Transverse colon (tissue), 4 donors: ENCODE data around the gene PFDN2. TPM values are rescaled to one million over a fixed set of nuclear protein-coding genes. Genes with fewer than 3 reads are reported as not detected.

Experiments
- DNase-seq: peaks from one replicate; pipeline ENCODE4 v3.0.0-alpha.2; 2019
- H3K27ac ChIP-seq, 4 donors: fragments of 200-600 bp; sonication (generic); 2 replicates each; pipeline ENCODE4 v1.5.1; 2016 to 2018; ENCODE audit warnings: inconsistent platforms in 4 of 4
- H3K27me3 ChIP-seq: fragments of 200-600 bp; sonication (generic); 2 replicates; pipeline ENCODE4 v1.5.1; 2017; ENCODE audit warnings: inconsistent platforms
- H3K36me3 ChIP-seq, 4 donors: fragments of 200-600 bp; sonication (generic); 2 replicates each; pipeline ENCODE4 v1.5.1; 2017 to 2019; ENCODE audit warnings: inconsistent platforms in 4 of 4
- H3K4me1 ChIP-seq, 4 donors: fragments of 200-600 bp; sonication (generic); 2 replicates each; pipeline ENCODE4 v1.5.1; 2017 to 2020; ENCODE audit warnings: inconsistent platforms in 4 of 4
- H3K4me3 ChIP-seq, 4 donors: fragments of 200-600 bp; sonication (generic); 1 replicate in 1 of 4; 2 replicates in 3 of 4; pipeline versions ENCODE4 v1.5.1 to v1.6.1; 2017 to 2019; ENCODE audit warnings: inconsistent platforms in 4 of 4
- H3K9me3 ChIP-seq, 2 donors: fragments of 200-600 bp; sonication (generic); 2 replicates each; pipeline ENCODE4 v1.5.1; 2017 to 2019; ENCODE audit warnings: inconsistent platforms in 2 of 2
- EP300 ChIP-seq: sonication (generic); formaldehyde crosslinking; IDR thresholded peaks from one replicate; pipeline ENCODE4 v1.6.1; 2017; ENCODE audit warnings: antibody characterized with exemption, low read depth
- POLR2A ChIP-seq: fragments of 450-650 bp; IDR thresholded peaks from one replicate; pipeline ENCODE4 v1.6.1; 2016; ENCODE audit warnings: antibody characterized with exemption, mild to moderate bottlenecking, moderate library complexity
- POLR2AphosphoS5 ChIP-seq, 3 donors: sonication (generic); formaldehyde crosslinking; IDR thresholded peaks; one replicate each; pipeline ENCODE4 v1.6.1; 2016; ENCODE audit warnings: antibody characterized with exemption in 3 of 3
- WGBS, 2 donors: methylation state at CpG; one replicate each; pipeline ENCODE4 v1.1.5; 2018; ENCODE audit warnings: low coverage in 1 of 2; 5-methylcytosine and 5-hydroxymethylcytosine counted together
- in situ Hi-C, 4 donors: fragments of 200-750 bp; cut with MboI; loops; one replicate each; pipeline versions ENCODE4 v1.15.0 to v1.15.1; 2017; ENCODE audit warnings: low sequenced_read_pairs in 3 of 4, low pct_ligation_motif_present in 1 of 4, low pct_unique_long_range_greater_than_20kb in 1 of 4
- intact Hi-C: fragments of 100-400 bp; cut with DNase I; formaldehyde crosslinking; loops from one replicate; pipeline ENCODE4 v1.15.1; 2023; ENCODE audit warnings: low total_unique reads
- total RNA-seq, 4 donors: library from RNA; depleted of rRNA; stranded (reverse); fragments of >200 nt; gene quantifications; one replicate each; pipeline ENCODE4 v1.1.0, GENCODE V29; 2016
- TF ChIP-seq, protein P1 (sequence below), 5 experiments: fragments of 200-600 bp in 3 of 5; fragments of 450-650 bp in 2 of 5; sonication (generic) in 3 of 5; IDR thresholded peaks; 1 replicate in 2 of 5; 2 replicates in 3 of 5; pipeline ENCODE4 v1.5.1; 2016 to 2017; ENCODE audit warnings: antibody characterized with exemption in 5 of 5, inconsistent platforms in 3 of 5, mild to moderate bottlenecking in 2 of 5, moderate library complexity in 1 of 5

The PFDN2 gene
- total RNA-seq, 4 donors from 2014 or later = 28.9 to 70.5 (median 45.9) TPM

DNA sequence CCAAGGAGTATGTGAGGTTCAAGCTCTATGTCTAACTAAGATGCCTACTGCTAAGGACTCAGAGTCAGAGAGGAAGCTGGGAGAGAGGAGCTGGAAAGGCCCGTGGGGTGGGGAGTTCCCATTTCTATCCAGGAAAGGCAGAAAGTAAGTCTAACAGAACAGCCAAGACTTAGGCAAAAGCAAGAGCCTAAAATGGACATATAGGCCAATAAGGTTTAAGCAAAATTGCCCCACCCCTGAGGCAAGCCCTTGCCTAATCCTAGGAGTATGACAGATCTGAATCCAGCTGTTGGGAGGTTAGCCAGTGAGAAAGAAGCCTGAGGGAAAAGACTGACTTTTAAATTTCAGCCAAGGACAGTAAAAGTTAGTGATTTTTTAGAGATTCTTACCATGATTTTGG is 21.3 kb downstream of the PFDN2 start:
- peak overlapping the region in 1 of 4 donors; percentile 43 for H3K27ac ChIP-seq
- no peak for DNase-seq

DNA sequence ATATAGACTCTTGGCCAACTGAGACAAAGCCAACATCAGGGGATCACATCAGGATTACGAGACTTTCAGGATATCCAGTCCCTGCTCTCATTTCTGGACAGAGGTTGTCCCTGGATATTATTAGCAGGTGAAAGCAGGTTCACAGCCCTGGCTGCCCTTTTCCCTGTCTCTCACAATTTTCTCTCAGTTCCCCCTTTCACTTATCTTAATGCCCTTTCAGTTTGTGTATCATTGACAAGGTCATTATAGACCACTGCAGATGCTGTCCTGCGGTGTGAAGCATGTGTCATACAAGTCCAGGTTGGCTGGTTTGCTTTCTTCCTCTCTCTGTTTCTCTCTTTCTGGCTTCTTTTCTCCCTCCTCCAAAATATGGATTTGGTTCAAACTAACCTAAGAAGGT is 21.8 kb downstream of the PFDN2 start:
- TF ChIP-seq EP300 = no peak
- H3K4me3 ChIP-seq = no peak overlapping the region
- WGBS, 2 donors = 88% methylated on average over 2 of the region's 2 CpGs; no CpG with 5 or more reads in 1 of the 2 donors
- H3K9me3 ChIP-seq = no peaks in the 10 kb centered on the region
- peaks cover 6 to 20% (median 9%) of the 10 kb centered on the region in 4 donors for H3K4me1 ChIP-seq
- DNase-seq = no peak
- in situ Hi-C loops (loop anchor here in 3 of 4 donors (5.0 to 25.0 kb wide), 3 partner anchors 99 to 259 kb away; no protein-coding TSS in a partner anchor), intact Hi-C loops (loop anchor here (5.0 kb wide), 1 partner anchor 99 kb away; no protein-coding TSS in a partner anchor)
- H3K27ac ChIP-seq = no peak overlapping the region
- H3K27me3 ChIP-seq = no peaks in the 10 kb centered on the region
- H3K36me3 ChIP-seq = peaks cover 0 to 8% (median under 1%) of the 10 kb centered on the region in 4 donors

More for the DNA sequence above, 21.3 kb downstream of the PFDN2 start:
- H3K4me3 ChIP-seq = no peak overlapping the region
- TF ChIP-seq, protein P1, sequence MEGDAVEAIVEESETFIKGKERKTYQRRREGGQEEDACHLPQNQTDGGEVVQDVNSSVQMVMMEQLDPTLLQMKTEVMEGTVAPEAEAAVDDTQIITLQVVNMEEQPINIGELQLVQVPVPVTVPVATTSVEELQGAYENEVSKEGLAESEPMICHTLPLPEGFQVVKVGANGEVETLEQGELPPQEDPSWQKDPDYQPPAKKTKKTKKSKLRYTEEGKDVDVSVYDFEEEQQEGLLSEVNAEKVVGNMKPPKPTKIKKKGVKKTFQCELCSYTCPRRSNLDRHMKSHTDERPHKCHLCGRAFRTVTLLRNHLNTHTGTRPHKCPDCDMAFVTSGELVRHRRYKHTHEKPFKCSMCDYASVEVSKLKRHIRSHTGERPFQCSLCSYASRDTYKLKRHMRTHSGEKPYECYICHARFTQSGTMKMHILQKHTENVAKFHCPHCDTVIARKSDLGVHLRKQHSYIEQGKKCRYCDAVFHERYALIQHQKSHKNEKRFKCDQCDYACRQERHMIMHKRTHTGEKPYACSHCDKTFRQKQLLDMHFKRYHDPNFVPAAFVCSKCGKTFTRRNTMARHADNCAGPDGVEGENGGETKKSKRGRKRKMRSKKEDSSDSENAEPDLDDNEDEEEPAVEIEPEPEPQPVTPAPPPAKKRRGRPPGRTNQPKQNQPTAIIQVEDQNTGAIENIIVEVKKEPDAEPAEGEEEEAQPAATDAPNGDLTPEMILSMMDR (IDR thresholded peaks at IDR 0.05) = no peak
- no peak for TF ChIP-seq POLR2A
- no peak for TF ChIP-seq POLR2AphosphoS5 (IDR thresholded peaks at IDR 0.05)
- no peak for TF ChIP-seq EP300
- intact Hi-C loops = loop anchor here (5.0 kb wide), 1 partner anchor 99 kb away; no protein-coding TSS in a partner anchor
- in situ Hi-C loops = loop anchor here in 3 of 4 donors (5.0 to 25.0 kb wide), 3 partner anchors 99 to 259 kb away; no protein-coding TSS in a partner anchor
- 40 to 43% methylated on average over 1 of the region's 1 CpG for WGBS, 2 donors
- peaks cover 0 to 8% (median 4%) of the 10 kb centered on the region in 4 donors for H3K36me3 ChIP-seq
- H3K27me3 ChIP-seq = no peaks in the 10 kb centered on the region
- peaks cover 6 to 20% (median 9%) of the 10 kb centered on the region in 4 donors for H3K4me1 ChIP-seq
- no peaks in the 10 kb centered on the region for H3K9me3 ChIP-seq

DNA sequence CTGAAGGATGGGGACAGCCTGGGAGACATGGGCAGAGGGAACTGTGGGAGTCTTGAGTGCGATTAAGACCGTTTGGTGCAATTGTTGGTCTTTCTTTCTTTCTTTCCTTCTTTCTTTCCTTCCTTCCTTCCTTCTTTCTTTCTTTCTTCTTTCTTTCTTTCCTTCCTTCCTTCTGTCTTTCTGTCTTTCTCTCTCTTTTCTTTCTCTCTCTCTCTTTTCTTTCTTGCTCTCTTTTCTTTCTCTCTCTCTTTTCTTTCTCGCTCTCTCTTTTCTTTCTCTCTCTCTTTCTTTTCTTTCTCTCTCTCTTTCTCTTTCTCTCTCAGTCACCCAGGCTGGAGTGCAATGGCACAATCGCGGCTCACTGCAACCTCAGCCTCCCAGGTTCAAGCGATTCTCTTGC is 22.6 kb downstream of the PFDN2 start:
- Histone ChIP-seq H3K9me3 (no peaks in the 10 kb centered on the region), H3K4me1 (peaks cover 6 to 20% (median 9%) of the 10 kb centered on the region in 4 donors), H3K27me3 (no peaks in the 10 kb centered on the region), H3K4me3 (no peak overlapping the region), H3K27ac (no peak overlapping the region), H3K36me3 (no peaks in the 10 kb centered on the region)
- intact Hi-C loops (loop anchor here (5.0 kb wide), 1 partner anchor 98 kb away; no protein-coding TSS in a partner anchor), in situ Hi-C loops (loop anchor here in 3 of 4 donors (5.0 to 25.0 kb wide), 3 partner anchors 98 to 258 kb away; no protein-coding TSS in a partner anchor)
- 88 to 91% methylated on average over 6 of the region's 6 CpGs for WGBS, 2 donors
- TF ChIP-seq EP300 (no peak), POLR2AphosphoS5 (IDR thresholded peaks at IDR 0.05) (no peak), POLR2A (no peak)
- TF ChIP-seq, protein P1 (IDR thresholded peaks at IDR 0.05) = no peak
- no peak for DNase-seq

DNA sequence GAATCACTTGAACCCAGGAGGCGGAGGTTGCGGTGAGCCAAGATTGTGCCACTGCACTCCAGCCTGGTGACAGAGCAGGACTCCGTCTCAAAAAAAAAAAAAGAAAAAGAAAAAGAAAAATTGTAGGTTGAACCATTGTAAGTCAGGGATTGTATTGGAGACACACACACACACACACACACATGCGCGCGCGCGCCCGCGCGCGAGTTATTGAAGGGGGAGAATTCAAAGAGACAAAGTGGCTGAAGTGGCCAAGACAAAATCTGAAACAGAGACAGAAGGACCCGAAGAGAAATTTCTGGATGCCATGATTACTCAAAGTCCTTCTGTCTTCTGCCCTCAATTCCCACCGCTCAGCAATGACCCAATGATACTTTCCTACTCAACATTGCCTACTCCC is 23.4 kb downstream of the PFDN2 start:
- Histone ChIP-seq H3K9me3 (no peaks in the 10 kb centered on the region), H3K27me3 (no peaks in the 10 kb centered on the region), H3K4me3 (no peak overlapping the region), H3K4me1 (peaks cover 7 to 25% (median 11%) of the 10 kb centered on the region in 4 donors), H3K36me3 (no peaks in the 10 kb centered on the region), H3K27ac (no peak overlapping the region)
- WGBS, 2 donors = 89 to 97% methylated on average over 7 to 14 of the region's 14 CpGs
- in situ Hi-C loops = loop anchor here in 2 of 4 donors (5.0 to 25.0 kb wide), 3 partner anchors 97 to 257 kb away; no protein-coding TSS in a partner anchor
- TF ChIP-seq POLR2AphosphoS5 (IDR thresholded peaks at IDR 0.05) = no peak
- TF ChIP-seq EP300 = no peak
- TF ChIP-seq, protein P1 (IDR thresholded peaks at IDR 0.05) = no peak
- no peak for TF ChIP-seq POLR2A
- no peak for DNase-seq
- intact Hi-C loops = no loop called here
